Measurements from ENCODE around the gene CCDC148.

The CCDC148 gene

GRCh38 chr2:158212301-158212700 lies 244.3 kb downstream of the CCDC148 start:
- DNase-seq (ENCODE audit: low read depth in 2 of 2): no peak

GRCh38 chr2:158211502-158211901 lies 245.1 kb downstream of the CCDC148 start:
- DNase-seq (ENCODE audit: low read depth in 2 of 2): no peak

- no peak for DNase-seq (ENCODE audit: low read depth in 2 of 2)
These were observed 249.2 kb downstream of the CCDC148 start for GRCh38 chr2:158207354-158207753.

- DNase-seq (ENCODE audit: low read depth in 2 of 2): no peak
These were observed 251.3 kb downstream of the CCDC148 start for GRCh38 chr2:158205215-158205614.

GRCh38 chr2:158204741-158205165 lies 251.8 kb downstream of the CCDC148 start:
- no peak for DNase-seq (ENCODE audit: low read depth in 2 of 2)

- no peak for DNase-seq (ENCODE audit: low read depth in 2 of 2)
These were observed 254.3 kb downstream of the CCDC148 start for GRCh38 chr2:158202161-158202815.

GRCh38 chr2:158199928-158200650 lies 256.5 kb downstream of the CCDC148 start:
- DNase-seq (ENCODE audit: low read depth in 2 of 2): no peak

GRCh38 chr2:158197940-158198339 lies 258.6 kb downstream of the CCDC148 start:
- DNase-seq (ENCODE audit: low read depth in 2 of 2): no peak

- DNase-seq (ENCODE audit: low read depth in 2 of 2): no peak
These were observed 262.3 kb downstream of the CCDC148 start for GRCh38 chr2:158194229-158194628.

- no peak for DNase-seq (ENCODE audit: low read depth in 2 of 2)
These were observed 263.8 kb downstream of the CCDC148 start for GRCh38 chr2:158192515-158193443.

- DNase-seq (ENCODE audit: low read depth in 2 of 2): peak; percentile 6 to 9
These were observed 265.3 kb downstream of the CCDC148 start for GRCh38 chr2:158191076-158191895.

- DNase-seq (ENCODE audit: low read depth in 2 of 2): no peak
These were observed 267.0 kb downstream of the CCDC148 start for GRCh38 chr2:158189526-158189925.

GRCh38 chr2:158187908-158188307 lies 268.6 kb downstream of the CCDC148 start:
- DNase-seq (ENCODE audit: low read depth in 2 of 2): no peak

- no peak for DNase-seq (ENCODE audit: low read depth in 2 of 2)
These were observed 271.8 kb downstream of the CCDC148 start for GRCh38 chr2:158184556-158185343.

GRCh38 chr2:158184001-158184400 lies 272.6 kb downstream of the CCDC148 start:
- no peak for DNase-seq (ENCODE audit: low read depth in 2 of 2)

GRCh38 chr2:158182676-158183295 lies 273.8 kb downstream of the CCDC148 start:
- DNase-seq (ENCODE audit: low read depth in 2 of 2): no peak

GRCh38 chr2:158181171-158181570 lies 275.4 kb downstream of the CCDC148 start:
- DNase-seq (ENCODE audit: low read depth in 2 of 2): no peak

GRCh38 chr2:158179660-158180059 lies 276.9 kb downstream of the CCDC148 start:
- DNase-seq (ENCODE audit: low read depth in 2 of 2): no peak

GRCh38 chr2:158178646-158179045 lies 277.9 kb downstream of the CCDC148 start:
- DNase-seq (ENCODE audit: low read depth in 2 of 2): no peak

- DNase-seq (ENCODE audit: low read depth in 2 of 2): no peak
These were observed 281.6 kb downstream of the CCDC148 start for GRCh38 chr2:158174956-158175355.
